Measurements from ENCODE around the gene ATG2A. TPM values are rescaled to one million over a fixed set of nuclear protein-coding genes. Genes with fewer than 3 reads are reported as not detected.

Gene ATG2A
- 23.6 and 28.7 TPM in 2 replicates for total RNA-seq
- long read RNA-seq, partial matches to known transcripts = 2 of 4 reads
- long read RNA-seq, other reads (novel, unspliced or antisense) = 2 of 4 reads

DNA sequence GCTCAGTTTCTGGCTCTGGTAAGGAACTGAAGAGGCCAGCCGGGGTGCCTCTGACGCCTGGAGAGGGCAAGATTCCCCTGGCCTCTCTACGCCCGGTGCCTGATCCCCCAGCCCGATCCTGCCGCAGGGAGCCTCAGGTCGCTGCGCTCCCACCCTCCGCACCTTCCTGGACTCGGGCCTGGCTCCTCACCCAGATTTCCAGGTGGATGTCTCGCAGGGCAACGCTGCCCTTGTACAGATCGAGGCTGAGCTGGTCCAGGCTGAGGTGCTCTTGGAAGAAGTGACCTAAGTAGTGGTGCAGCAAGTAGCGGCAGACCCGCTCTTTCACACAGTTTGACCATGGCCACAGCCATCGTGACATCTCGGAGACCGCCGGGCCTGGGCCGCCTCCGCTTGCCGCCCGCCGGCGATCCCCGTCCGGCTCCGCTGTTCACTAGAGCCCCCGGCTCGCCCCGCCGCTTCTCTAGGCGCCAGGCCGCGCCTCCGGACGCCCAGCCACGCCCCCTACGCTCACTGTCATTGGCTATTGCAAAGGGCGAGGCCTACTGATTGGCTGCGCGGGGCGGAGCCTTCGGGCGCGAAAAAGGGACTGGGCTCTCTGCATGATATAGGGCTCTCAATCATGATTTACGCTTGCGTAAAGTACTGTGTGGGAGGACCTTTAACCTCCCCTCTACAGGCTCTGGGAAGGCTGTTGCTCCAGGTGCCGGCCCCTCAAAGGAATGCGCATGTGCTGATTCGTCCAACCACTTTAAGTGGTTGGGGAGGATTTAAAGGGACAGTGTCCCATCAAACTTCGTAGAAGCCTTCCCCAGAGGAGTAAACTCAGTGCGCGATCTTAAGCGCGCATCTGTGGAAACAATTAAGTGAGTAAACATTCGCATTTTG lies at the start of gene ATG2A:
TSS of gene ATG2A (minus strand) at position 435 of the 888 bp plus-strand sequence. CDS start at position 361, 74 bp downstream.
- H3K27me3 Mint-ChIP-seq (ENCODE audit: unreplicated experiment) = no peaks in the 10 kb centered on the region
- H3K9me3 Mint-ChIP-seq (ENCODE audit: unreplicated experiment) = no peaks in the 10 kb centered on the region
- peaks cover 24% of the 10 kb centered on the region for H3K4me1 Mint-ChIP-seq (ENCODE audit: unreplicated experiment)
- H3K4me3 Mint-ChIP-seq (ENCODE audit: unreplicated experiment) = peak within 1 kb of the TSS; percentile 83
- H3K27ac Mint-ChIP-seq (ENCODE audit: unreplicated experiment) = peak within 1 kb of the TSS; percentile 92
- TF ChIP-seq, protein P1, sequence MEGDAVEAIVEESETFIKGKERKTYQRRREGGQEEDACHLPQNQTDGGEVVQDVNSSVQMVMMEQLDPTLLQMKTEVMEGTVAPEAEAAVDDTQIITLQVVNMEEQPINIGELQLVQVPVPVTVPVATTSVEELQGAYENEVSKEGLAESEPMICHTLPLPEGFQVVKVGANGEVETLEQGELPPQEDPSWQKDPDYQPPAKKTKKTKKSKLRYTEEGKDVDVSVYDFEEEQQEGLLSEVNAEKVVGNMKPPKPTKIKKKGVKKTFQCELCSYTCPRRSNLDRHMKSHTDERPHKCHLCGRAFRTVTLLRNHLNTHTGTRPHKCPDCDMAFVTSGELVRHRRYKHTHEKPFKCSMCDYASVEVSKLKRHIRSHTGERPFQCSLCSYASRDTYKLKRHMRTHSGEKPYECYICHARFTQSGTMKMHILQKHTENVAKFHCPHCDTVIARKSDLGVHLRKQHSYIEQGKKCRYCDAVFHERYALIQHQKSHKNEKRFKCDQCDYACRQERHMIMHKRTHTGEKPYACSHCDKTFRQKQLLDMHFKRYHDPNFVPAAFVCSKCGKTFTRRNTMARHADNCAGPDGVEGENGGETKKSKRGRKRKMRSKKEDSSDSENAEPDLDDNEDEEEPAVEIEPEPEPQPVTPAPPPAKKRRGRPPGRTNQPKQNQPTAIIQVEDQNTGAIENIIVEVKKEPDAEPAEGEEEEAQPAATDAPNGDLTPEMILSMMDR (IDR thresholded peaks at IDR 0.05) = no peak
- peak; percentile 99 for DNase-seq (ENCODE audit: extremely low spot score, unreplicated experiment)
- H3K36me3 Mint-ChIP-seq (ENCODE audit: unreplicated experiment) = peaks cover 4% of the 10 kb centered on the region

GRCh38 chr11:64963072-64963631 lies 46.1 kb upstream of the ATG2A start:
- no peak for DNase-seq (ENCODE audit: extremely low spot score, unreplicated experiment)
- H3K4me3 Mint-ChIP-seq (ENCODE audit: unreplicated experiment) = no peak overlapping the region
- no peaks in the 10 kb centered on the region for H3K9me3 Mint-ChIP-seq (ENCODE audit: unreplicated experiment)
- TF ChIP-seq, protein P1 (IDR thresholded peaks at IDR 0.05) = no peak
- H3K36me3 Mint-ChIP-seq (ENCODE audit: unreplicated experiment) = no peaks in the 10 kb centered on the region
- H3K27me3 Mint-ChIP-seq (ENCODE audit: unreplicated experiment) = peaks cover 13% of the 10 kb centered on the region
- H3K4me1 Mint-ChIP-seq (ENCODE audit: unreplicated experiment) = no peaks in the 10 kb centered on the region
- H3K27ac Mint-ChIP-seq (ENCODE audit: unreplicated experiment) = no peak overlapping the region

DNA sequence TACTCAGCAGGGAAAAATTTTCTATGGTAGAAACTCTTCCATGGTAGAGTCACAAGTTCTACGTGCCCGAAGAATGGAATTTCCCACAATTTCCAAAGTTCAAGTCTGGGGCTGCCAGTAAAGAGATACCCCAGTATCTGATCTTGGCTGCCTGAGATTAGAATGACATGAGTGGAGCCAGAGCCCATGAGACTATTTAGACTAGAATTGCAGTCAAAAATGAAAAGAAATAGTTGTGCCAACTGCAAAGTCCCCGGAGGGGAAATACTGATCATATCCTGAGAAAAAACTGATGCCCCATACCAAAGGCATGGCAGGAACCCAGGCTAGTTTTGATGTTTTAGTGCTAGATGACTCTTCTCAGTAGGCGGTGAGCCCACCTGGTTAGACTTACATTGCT lies 43.7 kb upstream of the ATG2A start:
- H3K27ac Mint-ChIP-seq (ENCODE audit: unreplicated experiment) = no peak overlapping the region
- TF ChIP-seq, protein P1 (IDR thresholded peaks at IDR 0.05) = no peak
- H3K36me3 Mint-ChIP-seq (ENCODE audit: unreplicated experiment) = no peaks in the 10 kb centered on the region
- DNase-seq (ENCODE audit: extremely low spot score, unreplicated experiment) = no peak
- H3K27me3 Mint-ChIP-seq (ENCODE audit: unreplicated experiment) = peaks cover 13% of the 10 kb centered on the region
- no peak overlapping the region for H3K4me3 Mint-ChIP-seq (ENCODE audit: unreplicated experiment)
- no peaks in the 10 kb centered on the region for H3K9me3 Mint-ChIP-seq (ENCODE audit: unreplicated experiment)
- H3K4me1 Mint-ChIP-seq (ENCODE audit: unreplicated experiment) = no peaks in the 10 kb centered on the region

DNA sequence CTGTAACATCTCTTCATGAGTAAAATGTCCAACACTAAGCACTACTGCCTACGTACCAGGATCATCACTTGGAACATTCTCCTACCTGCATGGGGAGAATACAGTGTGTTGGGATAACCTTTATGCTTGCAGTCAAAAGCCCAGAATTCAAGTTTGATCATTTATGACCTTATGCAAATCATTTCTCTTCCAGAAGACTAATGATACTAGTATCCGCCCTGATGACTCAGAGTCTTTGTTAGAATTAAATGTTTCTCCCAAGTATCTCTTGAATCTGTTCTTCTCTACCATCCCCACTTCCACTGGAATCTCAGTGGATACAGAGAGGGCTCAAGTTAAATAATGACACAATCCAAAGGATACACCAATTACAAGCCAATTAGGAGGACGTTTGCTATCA lies 42.5 kb upstream of the ATG2A start:
- Mint-ChIP-seq H3K4me1 (ENCODE audit: unreplicated experiment) (no peaks in the 10 kb centered on the region), H3K36me3 (ENCODE audit: unreplicated experiment) (no peaks in the 10 kb centered on the region), H3K4me3 (ENCODE audit: unreplicated experiment) (no peak overlapping the region), H3K9me3 (ENCODE audit: unreplicated experiment) (no peaks in the 10 kb centered on the region), H3K27me3 (ENCODE audit: unreplicated experiment) (peaks cover 22% of the 10 kb centered on the region), H3K27ac (ENCODE audit: unreplicated experiment) (no peak overlapping the region)
- no peak for DNase-seq (ENCODE audit: extremely low spot score, unreplicated experiment)
- TF ChIP-seq, protein P1 (IDR thresholded peaks at IDR 0.05) = no peak

- peaks cover 38% of the 10 kb centered on the region for H3K27me3 Mint-ChIP-seq (ENCODE audit: unreplicated experiment)
- DNase-seq (ENCODE audit: extremely low spot score, unreplicated experiment) = no peak
- H3K9me3 Mint-ChIP-seq (ENCODE audit: unreplicated experiment) = no peaks in the 10 kb centered on the region
- no peaks in the 10 kb centered on the region for H3K36me3 Mint-ChIP-seq (ENCODE audit: unreplicated experiment)
- no peak overlapping the region for H3K27ac Mint-ChIP-seq (ENCODE audit: unreplicated experiment)
- H3K4me3 Mint-ChIP-seq (ENCODE audit: unreplicated experiment) = no peak overlapping the region
- TF ChIP-seq, protein P1 (IDR thresholded peaks at IDR 0.05) = no peak
- H3K4me1 Mint-ChIP-seq (ENCODE audit: unreplicated experiment) = no peaks in the 10 kb centered on the region
These were observed 37.2 kb upstream of the ATG2A start for GRCh38 chr11:64954201-64954600.
